ENCODE measurements around the gene PIF1. TPM values are rescaled to one million over a fixed set of nuclear protein-coding genes. Genes with fewer than 3 reads are reported as not detected.
A peak's percentile ranks its signal among the peaks of the same experiment; 100 is the strongest.

PIF1 gene
- total and polyA plus RNA-seq, 8 donors, result 0.46 to 58.8 (median 2.4) TPM

DNA sequence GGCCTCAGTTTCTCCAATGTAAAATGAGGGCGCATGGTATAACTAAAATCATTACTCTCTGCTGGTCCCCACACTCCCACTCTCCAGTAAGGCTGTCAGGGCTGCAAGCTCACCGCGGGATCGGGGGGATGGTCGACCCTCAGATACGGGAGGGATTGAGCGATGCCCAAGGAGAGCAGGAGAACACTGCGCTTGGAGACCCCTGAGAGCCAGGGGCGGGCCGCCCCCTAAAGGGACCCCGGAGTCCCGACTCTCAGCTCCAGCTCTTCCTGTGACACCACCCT, 15.6 kb upstream of the PIF1 start:
- 2 to 4% (median 3%) methylated on average over 10 to 12 of the region's 12 CpGs for WGBS, 5 donors
- Histone ChIP-seq H3K4me1 (peaks cover 20 to 57% (median 43%) of the 10 kb centered on the region in 4 donors), H3K27ac (peak overlapping the region; percentile 81 to 98 (median 95)), H3K4me3 (peak overlapping the region; percentile 77 to 96 (median 94)), H3K36me3 (no peaks in the 10 kb centered on the region), H3K27me3 (no peaks in the 10 kb centered on the region), H3K9me3 (no peaks in the 10 kb centered on the region)
- no peak for TF ChIP-seq CTCF (IDR thresholded peaks at IDR 0.05)
- no peak for DNase-seq
- intact Hi-C loops (cut with DNase I; ENCODE audit: low total_unique reads), result no loop called here

DNA sequence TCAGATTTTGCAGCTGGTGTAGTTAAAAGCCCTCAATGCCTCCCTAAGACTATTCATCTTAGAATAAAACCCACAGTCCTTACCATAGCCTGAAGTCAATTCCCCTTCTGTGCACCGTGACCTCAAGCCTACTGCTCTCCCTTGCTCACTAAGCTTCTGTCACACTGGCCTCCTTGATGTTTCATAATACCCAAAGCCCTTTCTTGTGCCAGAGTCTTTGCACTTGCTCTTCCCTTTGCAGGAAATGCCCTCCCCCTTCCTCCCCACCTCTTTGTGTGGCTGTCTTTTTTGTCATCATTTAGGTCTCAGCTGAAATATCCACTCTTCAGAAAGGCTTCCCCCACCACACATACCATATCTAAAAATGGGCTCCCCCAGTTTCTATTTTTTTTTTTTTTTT, 12.1 kb upstream of the PIF1 start:
- TF ChIP-seq POLR2AphosphoS5 (IDR thresholded peaks at IDR 0.05) (no peak), EP300 (IDR thresholded peaks at IDR 0.05) (no peak), CTCF (IDR thresholded peaks at IDR 0.05) (no peak), POLR2A (IDR thresholded peaks at IDR 0.05) (no peak)
- intact Hi-C loops (cut with DNase I; ENCODE audit: low total_unique reads), result no loop called here
- peak overlapping the region in 2 of 5 donors; percentile 4 to 28 for H3K27ac ChIP-seq
- no peaks in the 10 kb centered on the region for H3K36me3 ChIP-seq
- WGBS, 5 donors, result 65 to 85% (median 70%) methylated on average over 1 of the region's 1 CpG
- H3K27me3 ChIP-seq, result no peaks in the 10 kb centered on the region
- H3K9me3 ChIP-seq, result no peaks in the 10 kb centered on the region
- peaks cover 5 to 30% (median 22%) of the 10 kb centered on the region in 4 donors for H3K4me1 ChIP-seq
- DNase-seq, result no peak
- H3K4me3 ChIP-seq, result no peak overlapping the region

GRCh38 chr15:64836023-64836536, 10.6 kb upstream of the PIF1 start:
- peak overlapping the region in 4 of 5 donors; percentile 47 to 80 (median 67) for H3K27ac ChIP-seq
- no peaks in the 10 kb centered on the region for H3K36me3 ChIP-seq
- no peaks in the 10 kb centered on the region for H3K9me3 ChIP-seq
- no peaks in the 10 kb centered on the region for H3K27me3 ChIP-seq
- WGBS, 5 donors, result 31 to 52% (median 45%) methylated on average over 14 of the region's 14 CpGs
- DNase-seq, result no peak
- H3K4me1 ChIP-seq, result peaks cover 5 to 28% (median 20%) of the 10 kb centered on the region in 4 donors
- intact Hi-C loops (cut with DNase I; ENCODE audit: low total_unique reads), result no loop called here
- no peak for TF ChIP-seq CTCF (IDR thresholded peaks at IDR 0.05)
- TF ChIP-seq POLR2AphosphoS5 (IDR thresholded peaks at IDR 0.05), result no peak
- TF ChIP-seq POLR2A (IDR thresholded peaks at IDR 0.05), result no peak
- no peak for TF ChIP-seq EP300 (IDR thresholded peaks at IDR 0.05)
- peak overlapping the region in 2 of 4 donors; percentile 3 to 5 for H3K4me3 ChIP-seq

DNA sequence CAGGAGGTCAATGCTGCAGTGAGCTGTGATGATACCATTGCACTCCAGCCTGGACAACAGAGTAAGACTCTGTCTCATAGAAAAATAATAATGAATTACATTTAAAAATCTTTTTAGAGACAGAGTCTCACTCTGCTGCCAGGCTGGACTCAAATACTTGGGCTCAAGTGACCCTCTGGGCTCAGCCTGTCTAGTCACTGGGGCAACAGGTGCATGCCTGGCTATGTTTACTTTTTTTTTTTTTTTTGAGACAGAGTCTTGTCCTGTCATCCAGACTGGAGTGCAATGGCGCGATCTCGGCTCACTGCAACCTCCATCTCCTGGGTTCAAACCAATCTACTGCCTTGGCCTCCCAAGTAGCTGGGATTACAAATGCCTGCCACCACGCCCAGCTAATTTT, 8.2 kb upstream of the PIF1 start:
- no peaks in the 10 kb centered on the region for H3K36me3 ChIP-seq
- H3K27me3 ChIP-seq, result no peaks in the 10 kb centered on the region
- WGBS, 5 donors, result 90 to 100% (median 97%) methylated on average over 4 of the region's 4 CpGs
- TF ChIP-seq EP300 (IDR thresholded peaks at IDR 0.05), result no peak
- no peak for TF ChIP-seq CTCF (IDR thresholded peaks at IDR 0.05)
- TF ChIP-seq POLR2A (IDR thresholded peaks at IDR 0.05), result no peak
- TF ChIP-seq POLR2AphosphoS5 (IDR thresholded peaks at IDR 0.05), result no peak
- intact Hi-C loops (cut with DNase I; ENCODE audit: low total_unique reads), result no loop called here
- no peak overlapping the region for H3K4me3 ChIP-seq
- DNase-seq, result no peak
- peaks cover 5 to 21% (median 12%) of the 10 kb centered on the region in 4 donors for H3K4me1 ChIP-seq
- no peaks in the 10 kb centered on the region for H3K9me3 ChIP-seq
- no peak overlapping the region for H3K27ac ChIP-seq
